NT2/D1 (cell line): ENCODE measurements around the gene SHISAL2B.
"Not testable (repeated sequence)": the region's sequence is repeated elsewhere in the genome, so short reads cannot be mapped to it uniquely, and the experiment has no call there.

Source experiments
- DNase-seq: peaks from one replicate; pipeline ENCODE4 v3.0.0-alpha.2; 2011; ENCODE audit warnings: low read depth, low spot score
- H3K27me3 ChIP-seq: 2 replicates; pipeline ENCODE4 v1.6.0; 2011; ENCODE audit warnings: mild to moderate bottlenecking; ENCODE audit not compliant: insufficient read length, insufficient read depth
- H3K36me3 ChIP-seq: 2 replicates; pipeline ENCODE4 v1.6.1; 2011; ENCODE audit warnings: mild to moderate bottlenecking, low read length, mixed read lengths; ENCODE audit not compliant: insufficient read depth, insufficient read length
- H3K4me1 ChIP-seq: 2 replicates; pipeline ENCODE4 v1.5.1; 2011; ENCODE audit not compliant: insufficient read depth, insufficient read length
- H3K4me3 ChIP-seq: 2 replicates; pipeline ENCODE4 v1.5.1; 2011; ENCODE audit warnings: low read depth; ENCODE audit not compliant: insufficient read length
- H3K9ac ChIP-seq: 2 replicates; pipeline ENCODE4 v1.6.0; 2011; ENCODE audit warnings: low read depth; ENCODE audit not compliant: insufficient read length
- H3K9me3 ChIP-seq: 2 replicates; pipeline ENCODE4 v1.5.1; 2011; ENCODE audit warnings: mild to moderate bottlenecking, low read length; ENCODE audit not compliant: insufficient read depth
- SUZ12 ChIP-seq: IDR thresholded peaks from 2 replicates; pipeline ENCODE4 v1.6.1; 2011; ENCODE audit not compliant: insufficient read length, insufficient read depth; ENCODE audit errors: extremely low read depth
- YY1 ChIP-seq: IDR thresholded peaks from 2 replicates; pipeline ENCODE4 v1.6.1; 2011; ENCODE audit not compliant: insufficient read length, insufficient read depth
- ZNF274 ChIP-seq: IDR thresholded peaks from 2 replicates; pipeline ENCODE4 v1.6.1; 2011; ENCODE audit warnings: mild to moderate bottlenecking, low read depth, low read length

SHISAL2B gene

DNA sequence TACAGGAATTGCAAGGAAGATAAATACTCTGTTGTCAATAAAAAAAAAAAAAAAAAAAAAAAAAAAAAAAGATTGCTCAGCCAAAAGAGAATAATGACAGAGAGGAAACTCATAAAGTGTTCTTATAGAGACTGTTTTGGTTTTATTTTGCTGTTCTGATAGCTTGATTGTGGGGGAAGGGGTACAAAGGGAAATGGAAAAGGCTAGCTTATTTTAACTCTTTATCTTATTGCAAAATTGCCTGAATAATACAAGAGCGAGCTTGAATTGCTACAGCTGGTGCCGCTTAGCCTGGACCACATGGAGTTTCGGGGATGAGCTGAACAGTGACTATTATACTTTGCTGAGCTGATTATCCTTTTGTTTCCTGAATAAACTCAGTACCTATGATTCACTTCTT lies 31.0 kb upstream of the SHISAL2B start:
- Histone ChIP-seq H3K4me3 (no peak overlapping the region), H3K36me3 (no peaks in the 10 kb centered on the region), H3K9ac (no peak overlapping the region), H3K27me3 (no peaks in the 10 kb centered on the region), H3K4me1 (no peaks in the 10 kb centered on the region), H3K9me3 (no peaks in the 10 kb centered on the region)
- TF ChIP-seq YY1 (no peak), ZNF274 (no peak), SUZ12 (no peak)
- DNase-seq = no peak

GRCh38 chr5:64663181-64663580 lies 27.1 kb upstream of the SHISAL2B start:
- not testable (repeated sequence) for H3K9ac ChIP-seq, H3K36me3 ChIP-seq, H3K4me1 ChIP-seq, H3K9me3 ChIP-seq, DNase-seq, H3K4me3 ChIP-seq, H3K27me3 ChIP-seq

DNA sequence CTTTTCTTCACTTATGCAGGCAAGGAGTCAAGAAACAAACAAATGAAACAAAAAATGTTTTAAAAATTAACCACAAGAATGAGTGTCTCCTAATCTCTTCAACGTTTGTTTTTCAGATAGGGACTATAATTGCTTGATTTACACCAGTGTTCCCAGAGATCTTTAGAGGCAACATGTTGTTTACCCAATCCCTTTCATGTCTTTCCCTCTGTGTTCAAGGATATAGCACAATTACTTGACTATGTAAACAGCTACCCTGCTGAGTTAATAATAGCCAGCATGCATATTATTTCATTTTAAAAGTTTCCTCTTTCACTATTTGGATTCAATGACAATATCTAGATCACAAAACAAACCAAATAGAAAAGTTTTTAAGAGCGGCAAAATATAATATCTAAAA lies 25.1 kb upstream of the SHISAL2B start:
- Histone ChIP-seq H3K27me3 (no peaks in the 10 kb centered on the region), H3K36me3 (no peaks in the 10 kb centered on the region), H3K9ac (no peak overlapping the region), H3K4me1 (no peaks in the 10 kb centered on the region), H3K9me3 (no peaks in the 10 kb centered on the region), H3K4me3 (no peak overlapping the region)
- DNase-seq = no peak
- TF ChIP-seq ZNF274 (no peak), YY1 (no peak), SUZ12 (no peak)

DNA sequence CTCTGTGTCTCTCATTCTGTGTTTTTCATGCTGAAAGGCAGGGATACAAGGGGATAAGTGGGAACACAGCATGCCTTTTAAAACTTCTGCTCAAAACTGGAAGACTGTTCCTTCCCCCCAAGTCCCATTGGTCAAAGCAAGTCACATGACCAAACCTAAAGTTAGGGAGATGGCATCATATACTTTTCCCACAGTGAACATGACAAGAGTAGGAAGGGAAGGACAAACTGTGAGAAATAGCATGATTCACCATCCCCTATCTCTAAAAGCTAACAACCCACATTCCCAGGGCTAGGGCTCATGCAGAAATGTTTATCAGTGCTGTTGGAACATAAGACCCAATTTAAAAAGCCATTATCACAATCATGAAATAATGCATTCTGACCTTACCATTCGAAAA lies 24.2 kb upstream of the SHISAL2B start:
- H3K9me3 ChIP-seq = no peaks in the 10 kb centered on the region
- H3K36me3 ChIP-seq = no peaks in the 10 kb centered on the region
- no peak overlapping the region for H3K4me3 ChIP-seq
- TF ChIP-seq ZNF274 (no peak), SUZ12 (no peak), YY1 (no peak)
- H3K27me3 ChIP-seq = no peaks in the 10 kb centered on the region
- DNase-seq = no peak
- H3K4me1 ChIP-seq = no peaks in the 10 kb centered on the region
- H3K9ac ChIP-seq = no peak overlapping the region

- no peaks in the 10 kb centered on the region for H3K27me3 ChIP-seq
- DNase-seq = no peak
- H3K4me3 ChIP-seq = no peak overlapping the region
- no peaks in the 10 kb centered on the region for H3K4me1 ChIP-seq
- no peaks in the 10 kb centered on the region for H3K36me3 ChIP-seq
- H3K9me3 ChIP-seq = no peaks in the 10 kb centered on the region
- H3K9ac ChIP-seq = no peak overlapping the region
- TF ChIP-seq SUZ12 = no peak
- no peak for TF ChIP-seq ZNF274
- no peak for TF ChIP-seq YY1
Observed at GRCh38 chr5:64667068-64667467, 23.2 kb upstream of the SHISAL2B start.

DNA sequence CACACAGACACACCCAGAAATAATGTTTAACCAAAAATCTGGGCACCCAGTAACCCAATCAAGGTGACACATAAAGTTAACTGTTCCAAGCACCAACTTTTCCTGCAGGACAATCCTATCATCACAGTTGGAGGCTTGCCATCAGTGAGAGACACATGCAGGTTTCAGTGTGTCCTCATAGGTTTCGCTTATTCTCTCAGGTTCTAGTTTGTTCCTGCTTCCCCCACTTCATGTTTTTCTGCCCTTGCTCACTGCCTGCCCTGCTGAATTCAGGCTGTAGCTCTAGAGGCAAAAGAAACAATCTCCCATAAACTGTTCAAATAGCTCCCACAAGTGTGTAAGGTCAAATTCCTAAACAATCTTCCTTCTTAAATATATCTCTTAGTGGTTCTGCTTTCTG lies 20.0 kb upstream of the SHISAL2B start:
- Histone ChIP-seq H3K4me1 (no peaks in the 10 kb centered on the region), H3K36me3 (no peaks in the 10 kb centered on the region), H3K27me3 (no peaks in the 10 kb centered on the region), H3K9me3 (no peaks in the 10 kb centered on the region), H3K4me3 (no peak overlapping the region), H3K9ac (no peak overlapping the region)
- TF ChIP-seq YY1 (no peak), SUZ12 (no peak), ZNF274 (no peak)
- DNase-seq = no peak

DNA sequence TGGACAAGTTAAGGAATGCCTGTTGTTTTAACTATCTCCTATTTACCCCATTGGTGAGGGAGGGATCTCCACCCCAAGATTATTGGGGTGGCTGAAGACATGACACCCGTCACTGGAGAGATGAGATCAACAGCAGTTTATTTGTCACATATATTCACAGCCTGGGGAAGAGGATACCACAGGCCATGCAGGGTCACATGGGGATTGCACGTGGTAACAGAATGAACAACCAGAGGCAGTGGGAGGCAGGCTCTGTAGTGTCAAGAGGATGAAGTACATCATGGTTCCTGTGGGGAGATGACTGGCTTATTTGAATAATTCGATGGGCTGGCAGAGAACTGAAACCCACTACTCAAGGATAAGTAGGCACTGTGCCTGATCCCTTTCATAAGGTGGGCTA lies 18.6 kb upstream of the SHISAL2B start:
- no peak for DNase-seq
- no peak for TF ChIP-seq YY1
- TF ChIP-seq SUZ12 = no peak
- TF ChIP-seq ZNF274 = no peak
- Histone ChIP-seq H3K36me3 (no peaks in the 10 kb centered on the region), H3K4me1 (no peaks in the 10 kb centered on the region), H3K4me3 (no peak overlapping the region), H3K27me3 (no peaks in the 10 kb centered on the region), H3K9ac (no peak overlapping the region), H3K9me3 (no peaks in the 10 kb centered on the region)

DNA sequence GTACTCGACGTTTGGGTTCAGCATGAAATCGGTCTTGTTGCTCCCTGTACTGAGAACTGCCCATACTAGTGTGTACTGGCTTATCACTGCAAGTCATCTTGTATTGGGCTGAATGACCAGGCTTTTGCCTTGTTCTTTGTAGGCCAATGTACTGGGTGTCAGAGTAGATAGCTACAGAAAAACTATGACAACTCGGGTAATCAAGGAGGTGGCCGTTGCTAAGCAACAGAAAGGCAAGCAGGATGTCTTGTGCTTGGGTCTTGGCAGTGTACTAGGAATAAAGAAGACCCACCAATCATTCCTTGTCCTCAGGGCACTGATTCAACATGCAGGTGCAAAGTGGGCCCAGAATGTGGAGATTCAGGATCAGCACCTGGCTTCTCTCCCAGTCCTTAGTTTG lies 11.9 kb upstream of the SHISAL2B start:
- TF ChIP-seq YY1 (no peak), ZNF274 (no peak), SUZ12 (no peak)
- no peaks in the 10 kb centered on the region for H3K9me3 ChIP-seq
- no peak overlapping the region for H3K9ac ChIP-seq
- no peak for DNase-seq
- no peaks in the 10 kb centered on the region for H3K36me3 ChIP-seq
- H3K4me1 ChIP-seq = no peaks in the 10 kb centered on the region
- no peaks in the 10 kb centered on the region for H3K27me3 ChIP-seq
- H3K4me3 ChIP-seq = no peak overlapping the region
